ENCODE measurements around the gene C4orf50.

Gene C4orf50

GRCh38 chr4:5878359-5878758, 139.9 kb downstream of the C4orf50 start:
- H3K4me3 ChIP-seq (ENCODE audit: low read depth, low read length), result no peak overlapping the region
- no peak for TF ChIP-seq CTCF (IDR thresholded peaks at IDR 0.05; ENCODE audit: low read depth, low read length, missing control alignments)
- DNase-seq (ENCODE audit: low read depth), result no peak

- no peak overlapping the region for H3K4me3 ChIP-seq (ENCODE audit: low read depth, low read length)
- DNase-seq (ENCODE audit: low read depth), result no peak
- no peak for TF ChIP-seq CTCF (IDR thresholded peaks at IDR 0.05; ENCODE audit: low read depth, low read length, missing control alignments)
Measured at GRCh38 chr4:5877392-5877791, 140.8 kb downstream of the C4orf50 start.

GRCh38 chr4:5874811-5875449, 143.3 kb downstream of the C4orf50 start:
- DNase-seq (ENCODE audit: low read depth), result no peak
- H3K4me3 ChIP-seq (ENCODE audit: low read depth, low read length), result no peak overlapping the region
- no peak for TF ChIP-seq CTCF (IDR thresholded peaks at IDR 0.05; ENCODE audit: low read depth, low read length, missing control alignments)

- TF ChIP-seq CTCF (IDR thresholded peaks at IDR 0.05; ENCODE audit: low read depth, low read length, missing control alignments), result no peak
Measured at GRCh38 chr4:5870701-5871100, 147.5 kb downstream of the C4orf50 start.

GRCh38 chr4:5869966-5870619, 148.1 kb downstream of the C4orf50 start:
- TF ChIP-seq CTCF (IDR thresholded peaks at IDR 0.05; ENCODE audit: low read depth, low read length, missing control alignments), result no peak
- no peak for DNase-seq (ENCODE audit: low read depth)

More at GRCh38 chr4:5870701-5871100, 147.5 kb downstream of the C4orf50 start:
- DNase-seq (ENCODE audit: low read depth), result no peak
- no peak overlapping the region for H3K4me3 ChIP-seq (ENCODE audit: low read depth, low read length)

GRCh38 chr4:5867866-5868265, 150.4 kb downstream of the C4orf50 start:
- DNase-seq (ENCODE audit: low read depth), result no peak
- no peak for TF ChIP-seq CTCF (IDR thresholded peaks at IDR 0.05; ENCODE audit: low read depth, low read length, missing control alignments)
- H3K4me3 ChIP-seq (ENCODE audit: low read depth, low read length), result no peak overlapping the region

More at GRCh38 chr4:5869966-5870619, 148.1 kb downstream of the C4orf50 start:
- H3K4me3 ChIP-seq (ENCODE audit: low read depth, low read length), result no peak overlapping the region

Measured in GM12864 (cell line).